ENCODE data around the gene WNT9A. TPM values are rescaled to one million over a fixed set of nuclear protein-coding genes. Genes with fewer than 3 reads are reported as not detected.

WNT9A gene
- total and polyA plus RNA-seq, 7 donors: 7.6 to 49.7 (median 22.0) TPM

DNA sequence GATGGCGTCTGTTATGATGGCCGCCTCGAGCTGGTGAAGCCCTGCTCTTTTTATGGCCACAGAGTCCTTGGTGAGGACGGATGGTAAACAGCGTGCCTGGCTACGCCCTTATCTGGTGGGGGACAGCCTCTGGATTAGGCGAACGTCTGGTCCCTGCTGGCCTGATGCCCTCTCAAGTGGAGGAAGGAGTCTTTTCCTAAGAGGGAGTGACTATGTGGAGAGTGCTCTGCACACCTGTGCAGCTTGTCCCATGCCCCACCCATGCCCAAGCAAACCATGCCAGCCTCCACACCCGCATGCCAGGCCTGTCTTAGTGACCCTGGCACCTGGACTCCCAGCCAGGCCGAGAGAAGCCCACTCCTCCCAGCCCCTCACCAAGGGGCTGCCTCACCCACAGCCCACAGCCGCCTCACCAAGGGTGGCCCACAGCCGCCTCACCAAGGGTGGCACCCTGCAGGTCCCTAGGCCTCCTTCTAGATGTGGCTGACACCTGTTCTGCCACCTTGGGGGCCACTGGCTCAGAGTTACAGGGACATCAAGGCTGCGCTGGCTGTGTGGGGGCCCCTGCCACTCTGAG lies 40.2 kb downstream of the WNT9A start:
- intact Hi-C loops (cut with DNase I): no loop called here
- ATAC-seq (no peak), DNase-seq (no peak)
- Histone ChIP-seq H3K27ac (no peak overlapping the region), H3K4me3 (no peak overlapping the region), H3K4me1 (no peaks in the 10 kb centered on the region), H3K9me3 (no peaks in the 10 kb centered on the region), H3K36me3 (ENCODE audit: insufficient read depth in 1 of 2, low read depth in 1 of 2) (no peaks in the 10 kb centered on the region), H3K27me3 (ENCODE audit: insufficient read depth in 3 of 3, low read length in 2 of 3) (no peaks in the 10 kb centered on the region)
- WGBS, 3 donors: 88 to 90% (median 89%) methylated on average over 13 of the region's 13 CpGs
- TF ChIP-seq, protein P1, sequence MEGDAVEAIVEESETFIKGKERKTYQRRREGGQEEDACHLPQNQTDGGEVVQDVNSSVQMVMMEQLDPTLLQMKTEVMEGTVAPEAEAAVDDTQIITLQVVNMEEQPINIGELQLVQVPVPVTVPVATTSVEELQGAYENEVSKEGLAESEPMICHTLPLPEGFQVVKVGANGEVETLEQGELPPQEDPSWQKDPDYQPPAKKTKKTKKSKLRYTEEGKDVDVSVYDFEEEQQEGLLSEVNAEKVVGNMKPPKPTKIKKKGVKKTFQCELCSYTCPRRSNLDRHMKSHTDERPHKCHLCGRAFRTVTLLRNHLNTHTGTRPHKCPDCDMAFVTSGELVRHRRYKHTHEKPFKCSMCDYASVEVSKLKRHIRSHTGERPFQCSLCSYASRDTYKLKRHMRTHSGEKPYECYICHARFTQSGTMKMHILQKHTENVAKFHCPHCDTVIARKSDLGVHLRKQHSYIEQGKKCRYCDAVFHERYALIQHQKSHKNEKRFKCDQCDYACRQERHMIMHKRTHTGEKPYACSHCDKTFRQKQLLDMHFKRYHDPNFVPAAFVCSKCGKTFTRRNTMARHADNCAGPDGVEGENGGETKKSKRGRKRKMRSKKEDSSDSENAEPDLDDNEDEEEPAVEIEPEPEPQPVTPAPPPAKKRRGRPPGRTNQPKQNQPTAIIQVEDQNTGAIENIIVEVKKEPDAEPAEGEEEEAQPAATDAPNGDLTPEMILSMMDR (IDR thresholded peaks at IDR 0.05): no peak

DNA sequence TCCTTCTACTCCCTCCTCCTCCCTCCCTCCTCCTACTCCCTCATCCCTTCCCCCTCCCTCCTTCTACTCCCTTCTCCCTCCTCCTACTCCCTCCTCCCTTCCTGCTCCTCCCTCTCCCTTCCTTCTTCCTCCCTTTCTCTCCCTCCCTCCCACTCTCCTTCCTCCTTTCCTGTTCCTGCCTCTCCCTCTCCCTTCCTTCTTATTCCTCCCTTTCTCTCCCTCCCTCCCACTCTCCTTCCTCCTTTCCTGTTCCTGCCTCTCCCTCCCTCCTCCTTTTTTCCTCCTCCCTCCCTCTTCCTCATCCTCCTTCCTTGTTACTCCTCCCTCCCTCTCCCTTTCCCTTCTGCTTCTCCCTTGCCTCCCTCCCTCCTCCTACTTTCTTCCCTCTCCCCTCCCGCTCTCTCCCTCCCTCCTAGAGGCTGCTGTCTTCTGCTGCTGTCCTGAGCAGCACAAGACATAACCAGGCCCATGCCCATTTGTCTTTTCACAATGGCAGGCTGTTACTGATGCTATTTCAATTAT lies 41.1 kb downstream of the WNT9A start:
- no peak overlapping the region for H3K27ac ChIP-seq
- no peaks in the 10 kb centered on the region for H3K4me1 ChIP-seq
- TF ChIP-seq, protein P1 (IDR thresholded peaks at IDR 0.05): no peak
- intact Hi-C loops (cut with DNase I): no loop called here
- no peaks in the 10 kb centered on the region for H3K9me3 ChIP-seq
- WGBS, 3 donors: 100% methylated on average over 1 of the region's 1 CpG
- ATAC-seq: no peak
- no peaks in the 10 kb centered on the region for H3K27me3 ChIP-seq (ENCODE audit: insufficient read depth in 3 of 3, low read length in 2 of 3)
- no peak for DNase-seq
- H3K36me3 ChIP-seq (ENCODE audit: insufficient read depth in 1 of 2, low read depth in 1 of 2): no peaks in the 10 kb centered on the region
- H3K4me3 ChIP-seq: no peak overlapping the region

DNA sequence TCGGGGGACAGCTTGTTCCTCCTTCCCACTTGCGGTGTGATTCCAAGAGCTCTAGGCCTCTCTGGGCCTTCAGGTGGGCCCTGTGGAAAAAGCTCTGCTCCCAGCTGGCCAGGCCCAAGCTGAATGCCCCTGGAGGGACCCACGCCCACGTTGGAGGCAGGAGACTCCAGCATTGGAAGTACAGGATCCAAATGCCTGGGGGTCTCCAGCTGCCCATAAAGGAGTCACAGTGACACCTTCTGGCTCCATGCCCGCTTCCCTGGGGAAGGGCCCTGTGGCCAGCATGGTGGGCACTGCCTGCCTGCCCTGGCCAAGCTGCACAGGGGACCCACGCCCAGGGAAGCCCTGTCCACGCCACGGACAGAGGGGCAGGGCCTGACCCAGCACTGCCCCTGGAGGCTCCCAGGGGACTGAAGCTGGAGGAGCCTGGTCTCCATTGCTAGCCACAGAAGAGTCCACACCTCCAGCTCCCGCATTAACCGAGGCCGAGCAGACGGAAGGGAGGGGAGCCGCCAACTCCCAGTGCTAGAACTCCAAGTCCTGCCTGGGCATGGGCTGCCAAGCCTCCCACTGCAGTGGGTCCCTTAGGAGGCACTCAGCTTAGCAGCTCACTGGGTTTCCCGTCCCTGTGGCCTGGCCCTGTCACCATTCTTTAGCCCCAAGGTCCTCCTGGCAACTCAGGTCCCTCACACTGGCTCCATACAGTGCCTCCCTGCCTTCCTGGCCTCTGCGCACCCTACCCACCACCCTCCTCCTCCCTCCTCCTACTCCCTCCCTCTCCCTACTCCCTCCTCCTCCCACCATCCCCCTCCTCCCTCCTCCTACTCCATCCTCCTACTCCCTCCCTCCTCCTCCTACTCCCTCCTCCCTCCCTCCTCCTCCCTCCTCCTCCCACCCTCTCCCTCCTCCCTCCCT lies 41.9 kb downstream of the WNT9A start:
- intact Hi-C loops (cut with DNase I): no loop called here
- 83 to 87% (median 84%) methylated on average over 10 to 15 of the region's 15 CpGs for WGBS, 3 donors
- DNase-seq (no peak), ATAC-seq (peak in 1 of 4 donors; percentile 27)
- Histone ChIP-seq H3K4me1 (no peaks in the 10 kb centered on the region), H3K36me3 (ENCODE audit: insufficient read depth in 1 of 2, low read depth in 1 of 2) (no peaks in the 10 kb centered on the region), H3K27ac (no peak overlapping the region), H3K9me3 (no peaks in the 10 kb centered on the region), H3K27me3 (ENCODE audit: insufficient read depth in 3 of 3, low read length in 2 of 3) (no peaks in the 10 kb centered on the region), H3K4me3 (no peak overlapping the region)
- TF ChIP-seq, protein P1 (IDR thresholded peaks at IDR 0.05): no peak

DNA sequence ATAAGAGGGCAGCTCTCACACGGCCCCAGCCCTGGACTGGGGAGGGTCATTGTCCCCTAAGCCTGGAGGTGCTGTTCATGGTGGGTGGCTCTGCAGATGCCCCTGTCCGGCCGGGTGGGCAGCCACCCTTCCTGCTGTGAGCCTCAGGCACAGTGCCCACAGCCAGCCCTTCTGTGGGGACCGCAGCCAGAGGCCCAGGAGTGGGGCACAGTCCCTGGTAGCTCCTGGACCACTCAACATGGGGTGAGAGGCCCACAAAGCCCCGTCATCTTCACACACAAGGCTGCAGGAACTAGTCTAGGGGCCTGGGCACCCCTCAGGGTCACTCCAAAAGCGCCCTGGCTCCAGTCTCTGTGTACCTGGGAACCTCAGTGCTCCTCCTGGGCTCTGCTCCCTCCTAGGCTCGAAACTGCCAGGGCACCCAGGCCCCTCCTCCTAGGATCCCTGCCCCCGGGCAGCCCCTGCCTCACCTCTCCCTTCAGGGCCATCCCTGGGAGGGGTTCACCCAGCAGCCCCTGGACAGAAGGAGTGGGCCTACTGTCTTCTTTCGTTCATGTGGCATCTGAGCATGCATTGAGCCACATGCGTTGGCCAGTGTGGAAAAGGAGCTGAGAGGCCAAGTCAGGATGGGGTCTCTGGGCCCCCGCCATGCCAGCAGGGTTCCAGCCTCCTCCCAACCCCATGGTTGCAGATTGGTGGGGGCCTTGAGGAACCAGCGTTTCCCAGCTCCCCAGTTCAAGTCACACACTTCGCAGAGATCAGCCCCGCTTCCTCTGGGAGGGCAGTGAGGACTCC lies 43.0 kb downstream of the WNT9A start:
- intact Hi-C loops (cut with DNase I): no loop called here
- Histone ChIP-seq H3K27me3 (ENCODE audit: insufficient read depth in 3 of 3, low read length in 2 of 3) (no peaks in the 10 kb centered on the region), H3K4me3 (no peak overlapping the region), H3K27ac (no peak overlapping the region), H3K9me3 (no peaks in the 10 kb centered on the region), H3K36me3 (ENCODE audit: insufficient read depth in 1 of 2, low read depth in 1 of 2) (no peaks in the 10 kb centered on the region), H3K4me1 (no peaks in the 10 kb centered on the region)
- 88 to 93% (median 90%) methylated on average over 12 to 14 of the region's 14 CpGs for WGBS, 3 donors
- DNase-seq (no peak), ATAC-seq (peak in 3 of 4 donors; percentile 3 to 13 (median 4))
- TF ChIP-seq, protein P1 (IDR thresholded peaks at IDR 0.05): no peak

All from psoas muscle (tissue), 8 donors.